HG03521 (cell line): ENCODE data around the gene WNT2B.

Experiments
- ATAC-seq: cut with Tn5 transposase; IDR thresholded peaks from one replicate; pipeline ENCODE4 v1.9.1; 2021; ENCODE audit warnings: mild to moderate bottlenecking, moderate library complexity; ENCODE audit not compliant: unreplicated experiment

The WNT2B gene

GRCh38 chr1:112504661-112505399 lies 3.9 kb upstream of the WNT2B start:
- ATAC-seq, result no peak

GRCh38 chr1:112505400-112505785 lies 3.4 kb upstream of the WNT2B start:
- ATAC-seq, result no peak

GRCh38 chr1:112505878-112506277 lies 2.9 kb upstream of the WNT2B start:
- no peak for ATAC-seq

- no peak for ATAC-seq
These were observed 2.5 kb upstream of the WNT2B start for GRCh38 chr1:112506306-112506705.

- ATAC-seq, result no peak
These were observed 2.0 kb upstream of the WNT2B start for GRCh38 chr1:112506731-112507130.

- ATAC-seq, result no peak
These were observed 1.4 kb upstream of the WNT2B start for GRCh38 chr1:112507336-112507735.

- ATAC-seq, result no peak
These were observed 866 bp upstream of the WNT2B start for GRCh38 chr1:112507921-112508277.

- no peak for ATAC-seq
These were observed 367 bp downstream of the WNT2B start for GRCh38 chr1:112509005-112509659.

- no peak for ATAC-seq
These were observed 954 bp downstream of the WNT2B start for GRCh38 chr1:112509660-112510178.

- ATAC-seq, result no peak
These were observed 1.6 kb downstream of the WNT2B start for GRCh38 chr1:112510340-112510739.

- ATAC-seq, result no peak
These were observed 3.1 kb downstream of the WNT2B start for GRCh38 chr1:112511897-112512296.

GRCh38 chr1:112513112-112513870 lies 4.5 kb downstream of the WNT2B start:
- no peak for ATAC-seq

- ATAC-seq, result no peak
These were observed 6.1 kb downstream of the WNT2B start for GRCh38 chr1:112514901-112515300.

GRCh38 chr1:112515311-112516009 lies 6.7 kb downstream of the WNT2B start:
- ATAC-seq, result no peak

- no peak for ATAC-seq
These were observed 7.4 kb downstream of the WNT2B start for GRCh38 chr1:112516141-112516540.

GRCh38 chr1:112517231-112517630 lies 8.5 kb downstream of the WNT2B start:
- no peak for ATAC-seq

- ATAC-seq, result no peak
These were observed 8.9 kb downstream of the WNT2B start for GRCh38 chr1:112517646-112518045.

- ATAC-seq, result no peak
These were observed 9.4 kb downstream of the WNT2B start for GRCh38 chr1:112518186-112518585.

- ATAC-seq, result no peak
These were observed 11.4 kb downstream of the WNT2B start for GRCh38 chr1:112520166-112520565.

- ATAC-seq, result no peak
These were observed 13.9 kb downstream of the WNT2B start for GRCh38 chr1:112522621-112523020.

- no peak for ATAC-seq
These were observed 15.5 kb downstream of the WNT2B start for GRCh38 chr1:112524251-112524650.
